T1000 (cell line): Measurements from ENCODE around the gene DDX25.

Experiments used
- DNase-seq: peaks from one replicate; lab custom pipeline; 2025; ENCODE audit warnings: mixed read lengths; lab: John Stamatoyannopoulos, UW

The DDX25 gene

GRCh38 chr11:125977333-125977732 is 73.0 kb downstream of the DDX25 start:
- DNase-seq: no peak

GRCh38 chr11:125978181-125978716 is 73.9 kb downstream of the DDX25 start:
- DNase-seq: no peak
